Measurements from ENCODE around the gene WNT3A.

WNT3A gene, protein sequence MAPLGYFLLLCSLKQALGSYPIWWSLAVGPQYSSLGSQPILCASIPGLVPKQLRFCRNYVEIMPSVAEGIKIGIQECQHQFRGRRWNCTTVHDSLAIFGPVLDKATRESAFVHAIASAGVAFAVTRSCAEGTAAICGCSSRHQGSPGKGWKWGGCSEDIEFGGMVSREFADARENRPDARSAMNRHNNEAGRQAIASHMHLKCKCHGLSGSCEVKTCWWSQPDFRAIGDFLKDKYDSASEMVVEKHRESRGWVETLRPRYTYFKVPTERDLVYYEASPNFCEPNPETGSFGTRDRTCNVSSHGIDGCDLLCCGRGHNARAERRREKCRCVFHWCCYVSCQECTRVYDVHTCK

DNA sequence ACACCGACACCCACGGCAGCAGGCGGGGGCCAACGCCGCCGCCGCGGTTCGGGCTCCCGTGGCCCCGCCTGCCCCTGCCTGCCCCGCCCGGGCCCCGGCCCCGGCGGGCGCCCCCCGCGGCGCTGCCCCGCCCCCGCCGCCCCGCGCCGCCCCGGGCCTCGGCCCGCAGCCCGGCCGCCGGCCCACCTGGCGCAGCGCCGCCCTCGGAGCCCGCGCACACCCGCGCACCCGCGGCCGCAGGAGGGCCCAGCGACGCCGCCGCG lies at the start of gene WNT3A:
WNT3A (plus strand) TSS at position 213 of the 263 bp plus-strand sequence. CDS start 131 bp downstream, outside the sequence.
- peaks cover 66% of the 10 kb centered on the region for H3K27me3 ChIP-seq (replicated peaks; ENCODE audit: insufficient read depth, low read length)
- TF ChIP-seq, protein P1, sequence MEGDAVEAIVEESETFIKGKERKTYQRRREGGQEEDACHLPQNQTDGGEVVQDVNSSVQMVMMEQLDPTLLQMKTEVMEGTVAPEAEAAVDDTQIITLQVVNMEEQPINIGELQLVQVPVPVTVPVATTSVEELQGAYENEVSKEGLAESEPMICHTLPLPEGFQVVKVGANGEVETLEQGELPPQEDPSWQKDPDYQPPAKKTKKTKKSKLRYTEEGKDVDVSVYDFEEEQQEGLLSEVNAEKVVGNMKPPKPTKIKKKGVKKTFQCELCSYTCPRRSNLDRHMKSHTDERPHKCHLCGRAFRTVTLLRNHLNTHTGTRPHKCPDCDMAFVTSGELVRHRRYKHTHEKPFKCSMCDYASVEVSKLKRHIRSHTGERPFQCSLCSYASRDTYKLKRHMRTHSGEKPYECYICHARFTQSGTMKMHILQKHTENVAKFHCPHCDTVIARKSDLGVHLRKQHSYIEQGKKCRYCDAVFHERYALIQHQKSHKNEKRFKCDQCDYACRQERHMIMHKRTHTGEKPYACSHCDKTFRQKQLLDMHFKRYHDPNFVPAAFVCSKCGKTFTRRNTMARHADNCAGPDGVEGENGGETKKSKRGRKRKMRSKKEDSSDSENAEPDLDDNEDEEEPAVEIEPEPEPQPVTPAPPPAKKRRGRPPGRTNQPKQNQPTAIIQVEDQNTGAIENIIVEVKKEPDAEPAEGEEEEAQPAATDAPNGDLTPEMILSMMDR (IDR thresholded peaks at IDR 0.05; ENCODE audit: low read length), result no peak
- no peaks in the 10 kb centered on the region for H3K36me3 ChIP-seq (replicated peaks; ENCODE audit: insufficient read depth, low read length)
- no peaks in the 10 kb centered on the region for H3K9me3 ChIP-seq (replicated peaks; ENCODE audit: insufficient read depth, low read length)
- H3K4me2 ChIP-seq (ENCODE audit: low read depth, low read length), result no peak within 1 kb of the TSS
- DNase-seq, result no peak
- H4K20me1 ChIP-seq (ENCODE audit: insufficient read depth, low read length), result no peaks in the 10 kb centered on the region
- H2AFZ ChIP-seq (ENCODE audit: low read length), result no peak within 1 kb of the TSS
- H3K27ac ChIP-seq (ENCODE audit: low read length), result no peak within 1 kb of the TSS
- no peaks in the 10 kb centered on the region for H3K79me2 ChIP-seq (ENCODE audit: low read length)
- no peak within 1 kb of the TSS for H3K9ac ChIP-seq (ENCODE audit: low read length)
- H3K4me1 ChIP-seq (ENCODE audit: low read length), result no peaks in the 10 kb centered on the region
- no peak within 1 kb of the TSS for H3K4me3 ChIP-seq (ENCODE audit: low read length)
- H3F3A ChIP-seq (ENCODE audit: insufficient read depth, low read length), result no peaks in the 10 kb centered on the region
- H3K9me2 ChIP-seq (replicated peaks; ENCODE audit: insufficient read depth, low read length), result no peaks in the 10 kb centered on the region

DNA sequence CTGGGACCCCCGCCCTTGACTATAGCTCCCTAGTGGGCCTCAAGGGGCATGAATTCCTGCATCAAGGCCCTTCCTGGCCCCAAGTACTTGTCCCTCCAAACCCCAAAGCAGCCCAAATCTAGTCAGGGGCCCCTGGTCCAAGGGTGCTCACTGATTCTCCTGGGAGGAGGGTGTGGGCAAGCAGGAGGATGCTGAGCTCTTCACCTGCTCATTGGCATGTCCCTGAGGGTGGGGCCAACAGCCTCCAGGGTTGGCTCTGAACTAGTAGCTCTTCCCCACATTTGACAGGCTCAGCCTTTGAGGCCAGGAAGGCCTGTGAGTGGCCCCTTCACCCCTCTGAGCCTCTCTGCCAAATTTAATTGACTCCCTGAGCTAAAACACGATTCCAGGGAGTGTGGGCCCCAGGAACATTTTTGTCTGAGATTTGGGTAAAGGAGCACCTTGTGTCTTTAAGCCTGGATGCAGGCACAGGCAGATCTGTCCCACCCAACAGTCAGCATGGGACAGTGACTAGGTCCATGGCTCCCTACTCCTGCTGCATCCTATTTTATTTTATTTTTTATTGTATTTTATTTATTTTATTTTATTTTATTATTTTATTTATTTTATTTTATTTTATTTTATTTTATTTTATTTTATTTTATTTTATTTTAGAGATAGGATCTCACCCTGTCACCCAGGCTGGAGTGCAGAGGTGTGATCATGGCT lies 48.0 kb upstream of the WNT3A start:
- H3K36me3 ChIP-seq (replicated peaks; ENCODE audit: insufficient read depth, low read length), result no peaks in the 10 kb centered on the region
- no peak for DNase-seq
- no peak overlapping the region for H3K4me3 ChIP-seq (ENCODE audit: low read length)
- H3K4me1 ChIP-seq (ENCODE audit: low read length), result no peaks in the 10 kb centered on the region
- H3K79me2 ChIP-seq (ENCODE audit: low read length), result no peaks in the 10 kb centered on the region
- no peak overlapping the region for H2AFZ ChIP-seq (ENCODE audit: low read length)
- no peaks in the 10 kb centered on the region for H4K20me1 ChIP-seq (ENCODE audit: insufficient read depth, low read length)
- no peaks in the 10 kb centered on the region for H3K9me2 ChIP-seq (replicated peaks; ENCODE audit: insufficient read depth, low read length)
- TF ChIP-seq EZH2phosphoT487 (IDR thresholded peaks at IDR 0.05; ENCODE audit: low read length) (no peak), EZH2 (optimal IDR thresholded peaks at IDR 0.05; ENCODE audit: low read depth, low read length) (no peak)
- TF ChIP-seq, protein P1 (IDR thresholded peaks at IDR 0.05; ENCODE audit: low read length), result no peak
- H3K27ac ChIP-seq (ENCODE audit: low read length), result no peak overlapping the region
- no peaks in the 10 kb centered on the region for H3K9me3 ChIP-seq (replicated peaks; ENCODE audit: insufficient read depth, low read length)
- no peak overlapping the region for H3K4me2 ChIP-seq (ENCODE audit: low read depth, low read length)
- peaks cover 7% of the 10 kb centered on the region; the same call in 1 of the 2 replicates for H3K27me3 ChIP-seq (replicated peaks; ENCODE audit: insufficient read depth, low read length)
- no peaks in the 10 kb centered on the region for H3F3A ChIP-seq (ENCODE audit: insufficient read depth, low read length)
- no peak overlapping the region for H3K9ac ChIP-seq (ENCODE audit: low read length)

DNA sequence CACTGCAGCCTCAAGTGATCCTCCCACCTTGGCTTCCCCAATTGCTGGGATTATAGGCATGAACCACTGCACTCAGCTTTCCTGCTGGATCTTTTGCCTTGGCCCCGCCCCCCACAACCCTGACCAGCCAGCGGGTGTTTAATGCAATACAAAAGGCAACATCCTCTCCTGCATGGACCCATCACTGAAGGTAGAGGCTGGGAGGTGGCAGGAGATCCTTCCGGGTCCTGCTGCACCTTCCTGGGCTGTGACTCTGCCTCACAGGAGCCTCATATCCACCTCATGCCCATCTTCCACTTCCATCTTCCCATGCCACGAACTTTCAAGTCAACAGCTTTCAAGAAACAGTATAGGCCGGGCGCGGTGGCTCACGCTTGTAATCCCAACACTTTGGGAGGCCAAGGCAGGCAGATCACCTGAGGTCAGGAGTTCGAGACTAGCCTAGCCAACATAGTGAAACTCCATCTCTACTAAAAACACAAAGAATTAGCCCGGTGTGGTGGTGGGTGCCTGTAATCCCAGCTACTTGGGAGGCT lies 47.4 kb upstream of the WNT3A start:
- no peak for TF ChIP-seq EZH2phosphoT487 (IDR thresholded peaks at IDR 0.05; ENCODE audit: low read length)
- no peak for TF ChIP-seq EZH2 (optimal IDR thresholded peaks at IDR 0.05; ENCODE audit: low read depth, low read length)
- TF ChIP-seq, protein P1 (IDR thresholded peaks at IDR 0.05; ENCODE audit: low read length), result no peak
- H3K27me3 ChIP-seq (replicated peaks; ENCODE audit: insufficient read depth, low read length), result peaks cover 4% of the 10 kb centered on the region; the same call in 1 of the 2 replicates
- H3K4me3 ChIP-seq (ENCODE audit: low read length), result no peak overlapping the region
- no peaks in the 10 kb centered on the region for H3K4me1 ChIP-seq (ENCODE audit: low read length)
- H3K4me2 ChIP-seq (ENCODE audit: low read depth, low read length), result no peak overlapping the region
- no peak overlapping the region for H2AFZ ChIP-seq (ENCODE audit: low read length)
- no peak overlapping the region for H3K9ac ChIP-seq (ENCODE audit: low read length)
- no peak overlapping the region for H3K27ac ChIP-seq (ENCODE audit: low read length)
- H3K36me3 ChIP-seq (replicated peaks; ENCODE audit: insufficient read depth, low read length), result no peaks in the 10 kb centered on the region
- no peaks in the 10 kb centered on the region for H3K9me3 ChIP-seq (replicated peaks; ENCODE audit: insufficient read depth, low read length)
- no peaks in the 10 kb centered on the region for H3K9me2 ChIP-seq (replicated peaks; ENCODE audit: insufficient read depth, low read length)
- H3K79me2 ChIP-seq (ENCODE audit: low read length), result no peaks in the 10 kb centered on the region
- no peak for DNase-seq
- H3F3A ChIP-seq (ENCODE audit: insufficient read depth, low read length), result no peaks in the 10 kb centered on the region
- no peaks in the 10 kb centered on the region for H4K20me1 ChIP-seq (ENCODE audit: insufficient read depth, low read length)

Data from MM.1S (cell line).